Muscle layer of duodenum (tissue), 2 donors: ENCODE data around the gene TBC1D22A.

Source experiments
- H3K27ac ChIP-seq: one replicate; pipeline ENCODE4 v1.7.0; 2013; ENCODE audit warnings: mild to moderate bottlenecking, low read length
- H3K27me3 ChIP-seq: one replicate; pipeline ENCODE4 v1.7.0; 2013; ENCODE audit warnings: low read depth, mild to moderate bottlenecking, control low read depth, low read length
- H3K36me3 ChIP-seq, 2 donors: one replicate each; pipeline ENCODE4 v1.7.0; 2013; ENCODE audit warnings: low read length in 2 of 2, control low read depth in 1 of 2, mild to moderate bottlenecking in 1 of 2; ENCODE audit not compliant: insufficient read depth in 2 of 2, control insufficient read depth in 1 of 2
- H3K4me1 ChIP-seq, 2 donors: one replicate each; pipeline ENCODE4 v1.7.0; 2013; ENCODE audit warnings: low read length in 2 of 2, mild to moderate bottlenecking in 2 of 2, control low read depth in 1 of 2, moderate library complexity in 1 of 2; ENCODE audit not compliant: insufficient read depth in 2 of 2, control insufficient read depth in 1 of 2
- H3K4me3 ChIP-seq, 2 donors: one replicate each; pipeline ENCODE4 v1.7.0; 2013; ENCODE audit warnings: low read length in 2 of 2, low read depth in 1 of 2, mild to moderate bottlenecking in 1 of 2
- H3K9me3 ChIP-seq, 2 donors: one replicate each; pipeline ENCODE4 v1.7.0; 2013; ENCODE audit warnings: low read length in 2 of 2, control low read depth in 1 of 2, mild to moderate bottlenecking in 1 of 2; ENCODE audit not compliant: control insufficient read depth in 1 of 2
- donor health status: healthy.

TBC1D22A gene

GRCh38 chr22:47012589-47013370, 250.3 kb downstream of the TBC1D22A start:
- H3K4me3 ChIP-seq = no peak overlapping the region
- no peak overlapping the region for H3K27ac ChIP-seq
- no peaks in the 10 kb centered on the region for H3K9me3 ChIP-seq
- H3K36me3 ChIP-seq = peaks cover 7 to 9% of the 10 kb centered on the region in 2 donors
- no peaks in the 10 kb centered on the region for H3K27me3 ChIP-seq
- no peaks in the 10 kb centered on the region for H3K4me1 ChIP-seq

- Histone ChIP-seq H3K9me3 (no peaks in the 10 kb centered on the region), H3K27ac (no peak overlapping the region), H3K4me3 (no peak overlapping the region), H3K36me3 (peaks cover 7% of the 10 kb centered on the region in 2 donors), H3K27me3 (no peaks in the 10 kb centered on the region), H3K4me1 (peaks cover 0 to 5% of the 10 kb centered on the region in 2 donors)
Measured at GRCh38 chr22:47013861-47014635, 251.6 kb downstream of the TBC1D22A start.

GRCh38 chr22:47014636-47015345, 252.3 kb downstream of the TBC1D22A start:
- Histone ChIP-seq H3K4me3 (no peak overlapping the region), H3K36me3 (peaks cover 0 to under 1% of the 10 kb centered on the region in 2 donors), H3K27me3 (no peaks in the 10 kb centered on the region), H3K27ac (no peak overlapping the region), H3K9me3 (no peaks in the 10 kb centered on the region), H3K4me1 (peaks cover 0 to 5% of the 10 kb centered on the region in 2 donors)

- Histone ChIP-seq H3K36me3 (no peaks in the 10 kb centered on the region), H3K27me3 (no peaks in the 10 kb centered on the region), H3K4me1 (peaks cover 0 to 5% of the 10 kb centered on the region in 2 donors), H3K27ac (no peak overlapping the region), H3K9me3 (no peaks in the 10 kb centered on the region), H3K4me3 (no peak overlapping the region)
Measured at GRCh38 chr22:47015589-47016178, 253.2 kb downstream of the TBC1D22A start.

GRCh38 chr22:47016631-47017030, 254.2 kb downstream of the TBC1D22A start:
- Histone ChIP-seq H3K4me1 (peaks cover 0 to 5% of the 10 kb centered on the region in 2 donors), H3K9me3 (no peaks in the 10 kb centered on the region), H3K27me3 (no peaks in the 10 kb centered on the region), H3K36me3 (no peaks in the 10 kb centered on the region), H3K4me3 (no peak overlapping the region), H3K27ac (no peak overlapping the region)

GRCh38 chr22:47017245-47017644, 254.8 kb downstream of the TBC1D22A start:
- H3K4me1 ChIP-seq = peaks cover 0 to 5% of the 10 kb centered on the region in 2 donors
- no peak overlapping the region for H3K4me3 ChIP-seq
- no peaks in the 10 kb centered on the region for H3K27me3 ChIP-seq
- H3K27ac ChIP-seq = no peak overlapping the region
- no peaks in the 10 kb centered on the region for H3K9me3 ChIP-seq
- H3K36me3 ChIP-seq = no peaks in the 10 kb centered on the region

GRCh38 chr22:47018010-47018910, 255.8 kb downstream of the TBC1D22A start:
- Histone ChIP-seq H3K4me1 (peaks cover 0 to 5% of the 10 kb centered on the region in 2 donors), H3K9me3 (no peaks in the 10 kb centered on the region), H3K4me3 (no peak overlapping the region), H3K27ac (no peak overlapping the region), H3K27me3 (no peaks in the 10 kb centered on the region), H3K36me3 (no peaks in the 10 kb centered on the region)

- no peak overlapping the region for H3K4me3 ChIP-seq
- H3K9me3 ChIP-seq = no peaks in the 10 kb centered on the region
- no peaks in the 10 kb centered on the region for H3K27me3 ChIP-seq
- H3K27ac ChIP-seq = no peak overlapping the region
- peaks cover 0 to 5% of the 10 kb centered on the region in 2 donors for H3K36me3 ChIP-seq
- H3K4me1 ChIP-seq = peaks cover 0 to 5% of the 10 kb centered on the region in 2 donors
Measured at GRCh38 chr22:47019012-47019790, 256.8 kb downstream of the TBC1D22A start.

GRCh38 chr22:47020166-47020565, 257.7 kb downstream of the TBC1D22A start:
- Histone ChIP-seq H3K4me3 (no peak overlapping the region), H3K27me3 (no peaks in the 10 kb centered on the region), H3K4me1 (peaks cover 0 to 5% of the 10 kb centered on the region in 2 donors), H3K9me3 (no peaks in the 10 kb centered on the region), H3K27ac (no peak overlapping the region), H3K36me3 (peaks cover 0 to 5% of the 10 kb centered on the region in 2 donors)
